Fibroblast of lung (primary cell): ENCODE measurements around the gene GRN. TPM values are rescaled to one million over a fixed set of nuclear protein-coding genes. Genes with fewer than 3 reads are reported as not detected.
A peak's percentile ranks its signal among the peaks of the same experiment; 100 is the strongest.

Source experiments
- DNase-seq, 2 donors: peaks; one replicate each; pipeline versions ENCODE4 v3.0.0 to v3.0.0-alpha.2; 2010; ENCODE audit warnings: low read depth in 2 of 2
- H2AFZ ChIP-seq: 2 replicates; pipeline ENCODE4 v1.5.1; 2012; ENCODE audit warnings: low read length, control low read depth, inconsistent platforms
- H3K27ac ChIP-seq: 2 replicates; pipeline ENCODE4 v1.5.1; 2011; ENCODE audit warnings: low read length, control low read depth; ENCODE audit not compliant: insufficient read depth
- H3K27me3 ChIP-seq: 2 replicates; pipeline ENCODE4 v1.5.1; 2011; ENCODE audit warnings: mild to moderate bottlenecking, low read length; ENCODE audit not compliant: control insufficient read depth, insufficient read depth
- H3K36me3 ChIP-seq: 2 replicates; pipeline ENCODE4 v1.5.1; 2011; ENCODE audit warnings: low read length; ENCODE audit not compliant: control insufficient read depth, insufficient read depth
- H3K4me1 ChIP-seq: 2 replicates; pipeline ENCODE4 v1.5.1; 2011; ENCODE audit warnings: low read length; ENCODE audit not compliant: control insufficient read depth, insufficient read depth; ENCODE audit errors: extremely low read depth
- H3K4me2 ChIP-seq: 2 replicates; pipeline ENCODE4 v1.5.1; 2011; ENCODE audit warnings: low read length, control low read depth; ENCODE audit not compliant: insufficient read depth; ENCODE audit errors: extremely low read depth
- H3K4me3 ChIP-seq, 4 experiments: fragments of 200-600 bp in 1 of 4; sonication (generic) in 1 of 4; replicated peaks in 1 of 4; 2 replicates each; pipeline ENCODE4 v1.5.1; 2011 to 2016; ENCODE audit warnings: low read length in 4 of 4, low read depth in 3 of 4, mild to moderate bottlenecking in 3 of 4, control low read depth in 2 of 4, inconsistent platforms in 1 of 4, mixed read lengths in 1 of 4; ENCODE audit not compliant: insufficient read depth in 1 of 4; ENCODE audit errors: control extremely low read depth in 1 of 4
- H3K79me2 ChIP-seq: 2 replicates; pipeline ENCODE4 v1.5.1; 2012; ENCODE audit warnings: mild to moderate bottlenecking, low read length, inconsistent platforms; ENCODE audit not compliant: control insufficient read depth, insufficient read depth
- H3K9ac ChIP-seq: 2 replicates; pipeline ENCODE4 v1.5.1; 2011; ENCODE audit warnings: mild to moderate bottlenecking, low read length, control low read depth; ENCODE audit not compliant: insufficient read depth
- H3K9me3 ChIP-seq: 2 replicates; pipeline ENCODE4 v1.5.1; 2012; ENCODE audit warnings: low read depth, low read length; ENCODE audit not compliant: control insufficient read depth, insufficient read depth
- H4K20me1 ChIP-seq: 2 replicates; pipeline ENCODE4 v1.5.1; 2011; ENCODE audit warnings: low read length; ENCODE audit not compliant: control insufficient read depth, insufficient read depth; ENCODE audit errors: extremely low read depth
- EZH2 ChIP-seq: IDR thresholded peaks from 2 replicates; pipeline ENCODE4 v1.5.1; 2012; ENCODE audit warnings: low read length, control low read depth, mild to moderate bottlenecking; ENCODE audit errors: missing control alignments
- polyA plus RNA-seq, 2 donors: library from polyadenylated mRNA; depleted of rRNA in 1 of 2; stranded (reverse) in 1 of 2; unstranded in 1 of 2; fragments of >200 nt; gene quantifications; 2 replicates each; pipeline ENCODE4 v1.2.1, GENCODE V29; 2011 to 2012; ENCODE audit warnings: missing spikeins in 1 of 2
- total RNA-seq: library from RNA; depleted of rRNA; stranded (reverse); fragments of >200 nt; gene quantifications from 2 replicates; pipeline ENCODE4 v1.2.1, GENCODE V29; 2014
- TF ChIP-seq, protein P1 (sequence below), 2 donors: IDR thresholded peaks in 1 of 2; conservative IDR thresholded peaks in 1 of 2; 1 replicate in 1 of 2; 2 replicates in 1 of 2; pipeline ENCODE4 v1.5.1; 2011 to 2012; ENCODE audit warnings: low read length in 2 of 2, control low read depth in 1 of 2, inconsistent platforms in 1 of 2, low read depth in 1 of 2, mild to moderate bottlenecking in 1 of 2

Gene GRN
- total and polyA plus RNA-seq, 2 donors (not counting 1 experiment from before 2014, with no cell fraction given) = 146 to 315 TPM

DNA sequence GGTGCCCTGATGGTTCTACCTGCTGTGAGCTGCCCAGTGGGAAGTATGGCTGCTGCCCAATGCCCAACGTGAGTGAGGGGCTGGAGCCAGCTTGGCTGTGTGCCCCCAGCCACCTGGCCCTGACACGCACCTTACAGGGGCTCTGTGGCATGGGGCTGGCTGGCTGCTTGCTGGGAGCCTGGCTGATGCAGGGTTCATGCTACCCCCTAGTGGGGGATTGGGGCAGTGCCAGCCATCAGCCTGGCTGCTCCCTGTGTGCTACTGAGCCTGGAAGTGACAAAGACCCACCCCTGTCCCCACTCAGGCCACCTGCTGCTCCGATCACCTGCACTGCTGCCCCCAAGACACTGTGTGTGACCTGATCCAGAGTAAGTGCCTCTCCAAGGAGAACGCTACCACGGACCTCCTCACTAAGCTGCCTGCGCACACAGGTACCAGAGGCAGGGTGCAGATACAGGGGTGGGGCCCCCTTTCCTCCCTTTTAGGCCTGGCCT is 5.7 kb downstream of the GRN start:
- H3K4me3 ChIP-seq = no peak overlapping the region
- H3K9me3 ChIP-seq = no peaks in the 10 kb centered on the region
- H3K79me2 ChIP-seq = peaks cover 4% of the 10 kb centered on the region
- H4K20me1 ChIP-seq = no peaks in the 10 kb centered on the region
- no peak overlapping the region for H3K4me2 ChIP-seq
- peak; percentile 25 to 44 for DNase-seq
- TF ChIP-seq, protein P1, sequence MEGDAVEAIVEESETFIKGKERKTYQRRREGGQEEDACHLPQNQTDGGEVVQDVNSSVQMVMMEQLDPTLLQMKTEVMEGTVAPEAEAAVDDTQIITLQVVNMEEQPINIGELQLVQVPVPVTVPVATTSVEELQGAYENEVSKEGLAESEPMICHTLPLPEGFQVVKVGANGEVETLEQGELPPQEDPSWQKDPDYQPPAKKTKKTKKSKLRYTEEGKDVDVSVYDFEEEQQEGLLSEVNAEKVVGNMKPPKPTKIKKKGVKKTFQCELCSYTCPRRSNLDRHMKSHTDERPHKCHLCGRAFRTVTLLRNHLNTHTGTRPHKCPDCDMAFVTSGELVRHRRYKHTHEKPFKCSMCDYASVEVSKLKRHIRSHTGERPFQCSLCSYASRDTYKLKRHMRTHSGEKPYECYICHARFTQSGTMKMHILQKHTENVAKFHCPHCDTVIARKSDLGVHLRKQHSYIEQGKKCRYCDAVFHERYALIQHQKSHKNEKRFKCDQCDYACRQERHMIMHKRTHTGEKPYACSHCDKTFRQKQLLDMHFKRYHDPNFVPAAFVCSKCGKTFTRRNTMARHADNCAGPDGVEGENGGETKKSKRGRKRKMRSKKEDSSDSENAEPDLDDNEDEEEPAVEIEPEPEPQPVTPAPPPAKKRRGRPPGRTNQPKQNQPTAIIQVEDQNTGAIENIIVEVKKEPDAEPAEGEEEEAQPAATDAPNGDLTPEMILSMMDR (conservative IDR thresholded peaks at IDR 0.05 in 1 of 2, IDR thresholded peaks at IDR 0.05 in 1 of 2; ENCODE audit: low read depth in 1 of 2, low read length in 2 of 2) = peak; percentile 50 to 84
- TF ChIP-seq EZH2 = no peak
- H3K36me3 ChIP-seq = peaks cover 18% of the 10 kb centered on the region
- H3K9ac ChIP-seq = no peak overlapping the region
- H3K27ac ChIP-seq = no peak overlapping the region
- no peak overlapping the region for H2AFZ ChIP-seq
- H3K4me1 ChIP-seq = no peaks in the 10 kb centered on the region
- H3K27me3 ChIP-seq = no peaks in the 10 kb centered on the region

DNA sequence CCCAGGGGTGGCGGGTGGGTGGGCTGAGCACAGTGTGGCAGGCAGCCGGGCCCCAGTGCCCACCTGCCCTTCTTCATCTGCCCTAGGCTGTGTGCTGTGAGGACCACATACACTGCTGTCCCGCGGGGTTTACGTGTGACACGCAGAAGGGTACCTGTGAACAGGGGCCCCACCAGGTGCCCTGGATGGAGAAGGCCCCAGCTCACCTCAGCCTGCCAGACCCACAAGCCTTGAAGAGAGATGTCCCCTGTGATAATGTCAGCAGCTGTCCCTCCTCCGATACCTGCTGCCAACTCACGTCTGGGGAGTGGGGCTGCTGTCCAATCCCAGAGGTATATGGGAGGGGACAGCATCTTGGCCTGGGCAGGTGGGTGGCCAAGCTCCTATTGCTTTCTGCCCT is 6.4 kb downstream of the GRN start:
- no peaks in the 10 kb centered on the region for H3K79me2 ChIP-seq
- no peaks in the 10 kb centered on the region for H3K4me1 ChIP-seq
- no peak overlapping the region for H3K9ac ChIP-seq
- peaks cover 18% of the 10 kb centered on the region for H3K36me3 ChIP-seq
- TF ChIP-seq, protein P1 (conservative IDR thresholded peaks at IDR 0.05 in 1 of 2, IDR thresholded peaks at IDR 0.05 in 1 of 2; ENCODE audit: low read depth in 1 of 2, low read length in 2 of 2) = no peak
- TF ChIP-seq EZH2 = no peak
- H2AFZ ChIP-seq = no peak overlapping the region
- H3K4me2 ChIP-seq = no peak overlapping the region
- H3K9me3 ChIP-seq = no peaks in the 10 kb centered on the region
- no peak overlapping the region for H3K27ac ChIP-seq
- DNase-seq = no peak
- no peak overlapping the region for H3K4me3 ChIP-seq
- H3K27me3 ChIP-seq = no peaks in the 10 kb centered on the region
- no peaks in the 10 kb centered on the region for H4K20me1 ChIP-seq

DNA sequence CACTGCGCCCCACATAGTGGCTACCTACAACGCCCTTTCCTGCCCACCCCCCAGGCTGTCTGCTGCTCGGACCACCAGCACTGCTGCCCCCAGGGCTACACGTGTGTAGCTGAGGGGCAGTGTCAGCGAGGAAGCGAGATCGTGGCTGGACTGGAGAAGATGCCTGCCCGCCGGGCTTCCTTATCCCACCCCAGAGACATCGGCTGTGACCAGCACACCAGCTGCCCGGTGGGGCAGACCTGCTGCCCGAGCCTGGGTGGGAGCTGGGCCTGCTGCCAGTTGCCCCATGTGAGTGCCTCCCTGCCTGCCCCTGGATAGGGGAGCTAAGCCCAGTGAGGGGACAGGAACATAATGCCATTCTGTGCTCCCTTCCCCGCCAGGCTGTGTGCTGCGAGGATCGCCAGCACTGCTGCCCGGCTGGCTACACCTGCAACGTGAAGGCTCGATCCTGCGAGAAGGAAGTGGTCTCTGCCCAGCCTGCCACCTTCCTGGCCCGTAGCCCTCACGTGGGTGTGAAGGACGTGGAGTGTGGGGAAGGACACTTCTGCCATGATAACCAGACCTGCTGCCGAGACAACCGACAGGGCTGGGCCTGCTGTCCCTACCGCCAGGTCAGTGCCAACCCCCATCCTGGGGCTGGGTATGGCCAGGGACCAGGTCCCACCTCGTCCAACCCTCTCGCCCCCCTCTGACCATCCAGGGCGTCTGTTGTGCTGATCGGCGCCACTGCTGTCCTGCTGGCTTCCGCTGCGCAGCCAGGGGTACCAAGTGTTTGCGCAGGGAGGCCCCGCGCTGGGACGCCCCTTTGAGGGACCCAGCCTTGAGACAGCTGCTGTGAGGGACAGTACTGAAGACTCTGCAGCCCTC is 7.1 kb downstream of the GRN start:
- TF ChIP-seq, protein P1 (conservative IDR thresholded peaks at IDR 0.05 in 1 of 2, IDR thresholded peaks at IDR 0.05 in 1 of 2; ENCODE audit: low read depth in 1 of 2, low read length in 2 of 2) = no peak
- no peak for TF ChIP-seq EZH2
- no peak overlapping the region for H3K9ac ChIP-seq
- DNase-seq = no peak

More for the DNA sequence above, 7.1 kb downstream of the GRN start:
- H3K36me3 ChIP-seq = peaks cover 18% of the 10 kb centered on the region
- no peaks in the 10 kb centered on the region for H3K4me1 ChIP-seq
- H3K27ac ChIP-seq = no peak overlapping the region
- no peaks in the 10 kb centered on the region for H3K9me3 ChIP-seq
- no peak overlapping the region for H3K4me3 ChIP-seq
- H3K27me3 ChIP-seq = no peaks in the 10 kb centered on the region
- H4K20me1 ChIP-seq = no peaks in the 10 kb centered on the region
- H3K4me2 ChIP-seq = no peak overlapping the region
- no peak overlapping the region for H2AFZ ChIP-seq
- H3K79me2 ChIP-seq = no peaks in the 10 kb centered on the region
